BJ (cell line): ENCODE measurements around the gene ATP10D. TPM values are rescaled to one million over a fixed set of nuclear protein-coding genes. Genes with fewer than 3 reads are reported as not detected.

Experiments
- CTCF ChIA-PET: fragments of 350-600 bp; formaldehyde crosslinking; extraction: SDS; loops from one replicate; lab custom pipeline; 2021; ENCODE audit warnings: antibody characterized with exemption, inconsistent platforms; lab: Yijun Ruan, JAX
- POLR2A ChIA-PET: fragments of 300-600 bp; sonication (Branson Sonifier 250); formaldehyde crosslinking; extraction: SDS; loops from one replicate; lab custom pipeline; 2021; ENCODE audit warnings: antibody characterized with exemption; lab: Charles Lee
- DNase-seq: peaks from one replicate; pipeline ENCODE4 v3.0.0-alpha.2; 2011; ENCODE audit warnings: low read depth
- H3K27me3 ChIP-seq: 2 replicates; pipeline ENCODE4 v1.6.0; 2011; ENCODE audit warnings: low read length; ENCODE audit not compliant: control insufficient read depth, insufficient read depth
- H3K36me3 ChIP-seq: 2 replicates; pipeline ENCODE4 v1.5.1; 2011; ENCODE audit warnings: low read length; ENCODE audit not compliant: control insufficient read depth, insufficient read depth
- H3K4me3 ChIP-seq: 2 replicates; pipeline ENCODE4 v1.5.1; 2011; ENCODE audit warnings: low read depth, mild to moderate bottlenecking, control low read depth, low read length
- CTCF ChIP-seq: IDR thresholded peaks from 2 replicates; pipeline ENCODE4 v1.5.1; 2011; ENCODE audit warnings: low read depth, mild to moderate bottlenecking, control low read depth, inconsistent platforms, low read length, moderate library complexity; ENCODE audit not compliant: insufficient read depth
- polyA plus RNA-seq: library from polyadenylated mRNA; depleted of rRNA; stranded (reverse); fragments of >200 nt; gene quantifications from 2 replicates; pipeline ENCODE4 v1.2.3, GENCODE V29; 2011

The ATP10D gene
- polyA plus RNA-seq, 1 experiment = 65.5 TPM

DNA sequence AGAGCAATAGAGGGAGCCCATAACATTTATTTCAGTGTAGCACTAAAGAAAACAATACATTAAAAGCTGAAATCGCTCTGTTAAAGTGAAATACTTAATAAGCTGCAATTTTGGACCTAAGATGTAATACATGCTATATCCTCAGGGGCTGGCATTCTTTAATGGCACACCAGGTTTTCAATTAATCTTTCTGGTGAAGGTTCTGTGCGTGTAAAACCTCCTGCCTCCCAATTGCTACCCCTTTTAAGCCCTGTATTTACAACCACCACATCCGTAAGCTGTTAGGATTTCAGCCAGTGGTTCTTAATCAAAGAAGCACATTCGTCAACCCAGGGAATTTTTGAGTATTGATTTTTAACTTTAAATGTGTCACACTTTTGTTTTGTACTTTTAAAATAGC, 14.0 kb upstream of the ATP10D start:
- DNase-seq = no peak
- H3K4me3 ChIP-seq = no peak overlapping the region
- H3K27me3 ChIP-seq = no peaks in the 10 kb centered on the region
- POLR2A ChIA-PET = interaction anchor here (0.6 kb wide), 1 partner anchor 27 kb away, joined by 3 read pairs; no protein-coding TSS in a partner anchor
- CTCF ChIA-PET = interaction anchor here (1.2 to 3.0 kb wide), 3 partner anchors 10 to 92 kb away, joined by 3 to 10 read pairs (median 5); no protein-coding TSS in a partner anchor
- TF ChIP-seq CTCF = no peak
- no peaks in the 10 kb centered on the region for H3K36me3 ChIP-seq

DNA sequence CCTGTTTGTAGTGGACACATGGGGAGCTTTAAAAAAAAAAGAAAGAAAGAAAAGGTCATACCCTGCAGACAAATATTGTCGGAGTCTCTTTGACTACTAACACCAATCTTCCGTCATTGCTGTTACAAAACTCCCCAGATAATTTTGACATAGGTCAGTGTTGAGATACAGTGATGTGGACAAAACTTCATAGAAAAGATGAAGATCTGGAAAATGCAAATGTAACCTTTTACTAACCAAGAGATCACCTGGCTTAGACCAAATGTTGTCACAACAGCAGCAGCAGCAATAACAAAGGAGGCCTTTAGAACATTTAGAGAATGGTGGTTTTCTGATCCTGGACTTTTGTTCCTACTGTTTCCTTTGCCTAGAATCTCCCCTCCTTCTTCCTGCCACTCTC, 13.5 kb upstream of the ATP10D start:
- POLR2A ChIA-PET = interaction anchor here (0.6 kb wide), 1 partner anchor 1186 kb away, joined by 3 read pairs; no protein-coding TSS in a partner anchor
- DNase-seq = no peak
- no peak for TF ChIP-seq CTCF
- Histone ChIP-seq H3K36me3 (no peaks in the 10 kb centered on the region), H3K27me3 (no peaks in the 10 kb centered on the region), H3K4me3 (no peak overlapping the region)
- CTCF ChIA-PET = interaction anchor here (1.2 to 3.0 kb wide), 3 partner anchors 9 to 92 kb away, joined by 3 to 10 read pairs (median 5); no protein-coding TSS in a partner anchor

DNA sequence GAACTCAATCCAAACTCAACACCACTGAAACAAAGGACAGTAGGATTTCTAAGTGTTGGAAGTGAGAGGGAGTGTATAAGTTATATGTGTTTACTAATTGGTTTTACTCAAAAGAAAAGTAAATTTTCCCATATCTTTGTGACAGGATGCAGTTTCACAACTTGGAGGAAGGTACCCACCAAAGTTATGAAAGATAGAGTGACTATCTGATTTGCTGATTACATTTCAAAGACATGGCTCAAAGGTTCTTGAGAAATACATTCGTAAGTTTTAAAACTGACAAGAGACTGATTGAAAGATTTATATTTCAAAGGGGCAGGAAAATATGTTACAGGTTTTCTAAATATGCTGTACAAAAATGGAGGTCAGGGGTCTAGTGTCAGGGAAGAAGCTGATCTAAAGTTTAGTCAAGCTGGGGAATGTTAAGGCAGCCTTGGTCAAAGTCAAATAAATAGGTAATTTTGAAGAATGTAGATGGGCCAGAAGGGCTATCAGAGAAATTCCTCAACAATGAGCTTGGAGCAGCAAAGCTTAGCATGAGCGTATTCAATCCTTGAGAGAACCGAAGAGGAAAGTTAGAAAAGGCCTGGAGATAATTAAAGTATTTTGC, 11.8 kb upstream of the ATP10D start:
- H3K36me3 ChIP-seq = no peaks in the 10 kb centered on the region
- H3K27me3 ChIP-seq = no peaks in the 10 kb centered on the region
- H3K4me3 ChIP-seq = no peak overlapping the region
- ChIA-PET CTCF (interaction anchor here (2.0 to 3.0 kb wide), 2 partner anchors 8 to 10 kb away, joined by 5 to 10 read pairs; no protein-coding TSS in a partner anchor), POLR2A (no interaction called here)
- DNase-seq = no peak
- no peak for TF ChIP-seq CTCF

DNA sequence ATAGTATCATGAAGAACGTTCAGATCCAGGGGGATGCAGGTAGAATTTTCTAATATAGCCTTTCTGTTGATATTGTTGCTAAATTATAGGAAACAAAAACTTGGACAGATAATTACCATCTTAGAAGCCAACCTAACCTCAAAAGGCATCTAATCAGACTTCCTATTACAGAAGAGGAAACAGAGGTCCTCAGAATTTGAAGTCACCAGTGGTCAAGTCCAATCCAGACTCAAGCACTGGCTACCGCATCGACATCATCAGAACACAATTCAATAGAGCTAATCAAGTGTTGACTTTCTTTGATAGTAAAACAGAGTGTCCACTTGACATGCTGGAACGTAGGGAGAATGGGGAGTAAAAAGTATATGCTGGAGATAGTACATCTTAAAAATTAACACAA, 10.3 kb upstream of the ATP10D start:
- no peak for DNase-seq
- H3K36me3 ChIP-seq = no peaks in the 10 kb centered on the region
- ChIA-PET CTCF (no interaction called here), POLR2A (no interaction called here)
- no peak overlapping the region for H3K4me3 ChIP-seq
- TF ChIP-seq CTCF = no peak
- no peaks in the 10 kb centered on the region for H3K27me3 ChIP-seq

DNA sequence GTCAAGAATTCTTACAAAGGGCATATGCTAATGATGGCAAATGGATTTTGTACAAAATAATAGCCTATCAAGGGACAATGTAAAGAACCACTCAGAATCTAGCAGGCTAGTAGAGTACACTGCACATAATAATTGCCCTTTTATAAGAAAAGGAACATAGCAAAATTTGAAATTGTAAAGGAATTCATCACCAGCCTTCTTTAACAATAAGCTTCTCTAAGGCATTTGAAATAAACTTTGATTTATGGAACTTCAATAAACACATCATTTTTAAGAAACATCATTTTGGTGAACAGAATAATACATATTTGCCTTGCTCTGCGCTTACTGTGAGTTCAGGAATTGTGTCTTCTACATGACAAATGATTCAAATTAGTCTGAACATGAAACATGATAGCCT, 9.7 kb upstream of the ATP10D start:
- no peak overlapping the region for H3K4me3 ChIP-seq
- DNase-seq = no peak
- ChIA-PET POLR2A (no interaction called here), CTCF (interaction anchor here (1.1 kb wide), 1 partner anchor 88 kb away, joined by 3 read pairs; no protein-coding TSS in a partner anchor)
- H3K27me3 ChIP-seq = no peaks in the 10 kb centered on the region
- H3K36me3 ChIP-seq = no peaks in the 10 kb centered on the region
- TF ChIP-seq CTCF = no peak
